ENCODE data around the gene CENPK.
"Not testable (repeated sequence)": the region's sequence is repeated elsewhere in the genome, so short reads cannot be mapped to it uniquely, and the experiment has no call there.

Gene CENPK

GRCh38 chr5:65489119-65489518, 73.8 kb downstream of the CENPK start:
- DNase-seq, result no peak

- not testable (repeated sequence) for DNase-seq
Observed at GRCh38 chr5:65488038-65488687, 74.8 kb downstream of the CENPK start.

GRCh38 chr5:65486803-65487202, 76.2 kb downstream of the CENPK start:
- not testable (repeated sequence) for DNase-seq

- no peak for DNase-seq
Observed at GRCh38 chr5:65485405-65485804, 77.6 kb downstream of the CENPK start.

GRCh38 chr5:65483546-65484346, 79.2 kb downstream of the CENPK start:
- peak; percentile 36 for DNase-seq

- DNase-seq, result peak; percentile 13
Observed at GRCh38 chr5:65482736-65483545, 80.0 kb downstream of the CENPK start.

GRCh38 chr5:65482296-65482735, 80.7 kb downstream of the CENPK start:
- DNase-seq, result no peak

GRCh38 chr5:65481635-65482295, 81.2 kb downstream of the CENPK start, which contains the start of gene ADAMTS6:
ADAMTS6 (minus strand) TSS chr5:65481920; CDS start chr5:65473673, 8,247 bp downstream.
- DNase-seq, result peak; percentile 89

GRCh38 chr5:65481171-65481581, 81.8 kb downstream of the CENPK start:
- DNase-seq, result no peak

- peak; percentile 13 for DNase-seq
Observed at GRCh38 chr5:65480306-65480865, 82.6 kb downstream of the CENPK start.

GRCh38 chr5:65479527-65479926, 83.4 kb downstream of the CENPK start:
- DNase-seq, result no peak

- no peak for DNase-seq
Observed at GRCh38 chr5:65478336-65478735, 84.6 kb downstream of the CENPK start.

GRCh38 chr5:65475895-65476294, 87.1 kb downstream of the CENPK start:
- no peak for DNase-seq

- DNase-seq, result no peak
Observed at GRCh38 chr5:65475336-65475735, 87.6 kb downstream of the CENPK start.

GRCh38 chr5:65474130-65474711, 88.7 kb downstream of the CENPK start:
- no peak for DNase-seq

- DNase-seq, result no peak
Observed at GRCh38 chr5:65468633-65469032, 94.3 kb downstream of the CENPK start.
